Inferior parietal cortex (tissue), 1 donor: Measurements from ENCODE around the gene SUSD6.

ENCODE experiments used
- DNase-seq: peaks from one replicate; pipeline ENCODE4 v3.0.0-alpha.2; 2016; ENCODE audit errors: extremely low spot score

Gene SUSD6

DNA sequence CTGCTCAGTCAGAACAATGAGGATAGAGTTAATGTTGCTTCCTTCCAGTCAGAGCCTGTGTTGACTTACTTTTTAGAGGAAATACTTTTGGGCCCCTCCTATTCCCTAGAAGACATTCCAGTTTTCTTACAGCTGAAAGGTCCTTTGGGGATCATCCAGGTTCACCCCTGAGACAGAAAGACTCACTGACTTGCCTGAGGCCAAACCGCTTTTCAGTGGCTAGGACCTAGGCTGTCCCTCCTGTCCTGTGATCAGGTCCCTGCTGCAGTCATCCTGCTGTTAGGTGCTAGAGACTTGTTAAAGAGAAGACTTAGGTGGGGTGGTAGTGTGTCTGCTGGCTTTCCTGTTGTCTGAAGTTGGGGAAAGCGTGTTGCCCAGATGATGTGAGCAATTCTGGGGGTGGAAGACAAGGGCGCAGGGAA lies 39.6 kb downstream of the SUSD6 start:
- DNase-seq = no peak

DNA sequence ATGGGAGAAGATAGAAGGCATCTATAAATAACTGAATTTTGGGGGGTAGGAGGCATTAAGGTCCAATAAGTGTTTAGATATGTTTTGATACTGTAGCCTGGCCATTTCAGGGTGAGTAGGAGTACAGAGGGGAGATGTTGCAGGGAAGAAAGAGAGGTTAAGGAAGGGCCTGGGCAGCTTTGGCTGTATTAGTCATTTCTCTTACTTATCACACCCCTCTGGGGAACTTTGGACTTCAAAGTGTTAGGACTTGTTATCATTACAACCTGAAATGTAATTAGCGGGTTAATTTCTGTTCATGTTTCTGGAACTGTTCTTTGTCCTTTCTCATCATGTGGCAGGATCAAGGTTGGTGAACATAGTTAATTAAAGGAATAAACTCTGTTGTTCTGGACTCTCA lies 40.3 kb downstream of the SUSD6 start:
- no peak for DNase-seq

DNA sequence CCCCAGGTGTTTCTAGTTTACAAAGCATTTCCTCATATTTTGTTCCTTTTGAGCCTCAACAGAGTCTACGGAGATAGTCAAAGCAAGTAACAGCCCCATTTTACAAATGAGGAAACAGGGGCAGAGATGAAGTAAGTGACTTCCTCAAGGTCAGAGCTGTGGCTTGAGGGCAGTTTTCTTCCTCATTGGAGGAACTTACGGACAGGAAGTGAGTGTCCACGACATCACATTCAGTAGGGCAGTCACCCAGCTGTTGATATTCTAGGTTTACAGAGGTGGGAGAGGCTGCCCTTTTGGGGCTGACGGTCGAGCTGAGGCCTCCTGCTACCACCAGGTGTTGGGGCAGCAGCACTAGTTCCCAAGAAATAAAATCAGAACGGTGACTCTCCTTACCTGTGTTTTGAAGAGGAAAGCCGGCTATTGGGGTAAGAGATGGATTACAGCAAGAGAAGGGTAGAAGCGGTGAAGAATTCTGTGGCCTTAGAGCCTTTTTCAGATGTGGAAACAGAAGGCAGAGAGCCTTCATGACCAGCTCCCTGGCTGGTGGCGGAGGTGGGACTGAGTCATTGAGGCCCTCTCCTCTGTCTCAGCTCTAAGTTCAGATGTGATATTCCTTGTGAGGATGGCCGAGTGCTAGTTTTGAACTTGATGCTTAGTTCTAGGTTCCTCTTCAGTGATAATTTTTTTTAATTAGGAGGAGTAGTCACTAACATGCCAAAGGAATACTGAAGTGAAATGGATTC lies 41.7 kb downstream of the SUSD6 start:
- DNase-seq = no peak

DNA sequence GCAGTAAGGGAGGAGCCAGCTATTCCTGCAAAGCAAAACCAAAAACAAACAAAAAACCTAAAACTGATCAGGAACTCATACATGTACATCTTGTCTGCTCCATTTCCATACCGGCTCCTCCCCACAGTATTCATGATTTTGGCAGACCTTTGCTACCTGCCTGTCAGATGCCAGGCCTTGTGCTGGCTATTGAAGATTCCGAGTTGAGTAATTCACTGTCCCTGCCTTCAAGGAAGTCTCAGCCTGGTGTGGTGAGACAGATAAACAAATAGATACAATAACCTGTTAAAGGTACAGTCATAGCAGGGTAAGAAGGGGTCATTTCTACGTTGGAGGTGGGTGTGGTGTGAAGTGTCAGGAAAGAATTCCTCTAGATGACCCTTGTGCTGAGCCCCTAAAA lies 42.7 kb downstream of the SUSD6 start:
- no peak for DNase-seq

DNA sequence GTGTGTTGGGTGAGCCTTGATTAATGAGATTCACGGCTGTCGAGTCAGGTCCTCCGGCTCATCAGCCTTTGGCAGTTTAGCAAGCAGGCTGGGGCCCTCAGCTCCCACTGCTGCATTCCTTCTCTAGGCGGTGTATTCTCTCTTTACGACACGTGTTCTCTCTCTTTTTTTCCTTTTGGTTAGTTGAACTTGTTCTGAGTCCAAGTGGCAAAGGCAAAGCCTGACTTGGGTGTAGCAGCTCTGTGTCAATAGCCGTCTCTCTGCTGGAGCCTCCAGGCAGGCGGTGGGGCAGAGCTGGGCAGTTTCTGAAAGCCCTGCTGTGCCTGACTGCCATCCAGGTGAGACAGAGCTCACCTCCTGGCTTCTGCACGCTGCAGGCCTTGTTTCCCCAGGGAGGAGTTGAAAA lies 46.6 kb downstream of the SUSD6 start:
- no peak for DNase-seq

DNA sequence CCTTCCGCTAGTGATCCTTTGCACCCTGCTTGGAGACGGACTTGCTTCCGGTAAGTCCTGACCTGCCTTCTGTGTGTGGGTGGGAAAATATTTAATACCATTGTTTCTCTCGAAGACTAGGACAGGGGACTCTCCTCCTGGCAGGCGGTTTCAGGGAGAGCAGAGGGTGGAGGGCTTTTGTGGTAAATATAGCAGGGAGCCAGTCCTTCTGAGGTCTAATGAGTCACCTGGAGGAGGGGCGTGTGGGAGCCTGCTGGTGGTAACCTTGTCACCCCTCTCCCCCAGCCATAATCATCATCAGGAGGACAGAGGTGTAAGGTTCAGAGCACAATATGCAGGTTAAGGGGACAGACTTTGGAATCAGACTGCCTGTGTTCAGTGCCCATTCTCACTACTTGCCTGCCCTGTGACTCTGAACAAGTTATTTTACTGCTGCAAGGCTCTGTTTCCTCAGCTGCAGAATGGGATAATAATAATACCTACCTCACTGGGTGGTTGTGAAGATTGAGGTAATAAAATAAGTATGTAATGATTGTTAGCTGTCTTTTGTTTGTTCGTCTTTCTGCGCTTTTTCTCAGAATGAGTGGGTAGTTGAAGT lies 47.4 kb downstream of the SUSD6 start:
- no peak for DNase-seq

DNA sequence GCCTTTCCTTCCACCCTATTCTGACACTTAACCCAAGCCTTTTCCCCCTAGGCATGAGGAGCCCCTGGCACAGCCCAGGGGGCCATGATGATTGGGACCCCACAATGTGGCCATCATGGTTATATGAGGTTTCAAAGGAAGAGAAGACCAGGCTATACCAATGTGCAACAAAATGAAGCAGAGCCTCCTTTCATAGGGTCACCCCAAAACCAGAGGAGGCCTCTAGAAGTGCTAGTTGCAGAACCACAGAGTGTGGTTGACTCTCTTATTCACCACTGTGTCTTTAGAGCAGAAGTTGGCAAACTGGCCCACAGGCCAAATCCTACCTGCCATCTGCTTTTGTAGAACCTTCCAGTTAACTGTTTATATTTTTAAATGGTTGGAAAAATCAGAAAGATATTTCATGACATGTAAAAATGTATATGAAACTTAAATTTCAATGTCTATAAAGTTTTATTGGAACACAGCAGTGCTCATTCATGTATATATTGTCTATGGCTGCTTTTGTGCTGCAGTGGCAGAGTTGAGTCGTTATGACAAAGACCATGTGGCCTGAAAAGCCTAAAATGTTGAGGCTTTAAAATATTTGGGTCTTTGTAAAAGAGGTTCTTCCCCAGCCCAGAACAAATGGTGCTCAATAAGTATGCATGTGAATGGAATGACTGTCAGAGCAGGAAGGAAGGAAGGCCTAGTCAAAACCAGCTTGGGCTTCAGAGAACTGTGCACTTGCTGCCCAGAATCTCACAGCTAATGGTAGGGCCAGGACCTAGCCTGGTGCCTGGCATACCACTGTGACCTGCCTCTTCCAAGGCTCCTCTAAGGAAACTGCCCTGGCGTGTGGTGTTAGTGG lies 49.2 kb downstream of the SUSD6 start:
- no peak for DNase-seq

DNA sequence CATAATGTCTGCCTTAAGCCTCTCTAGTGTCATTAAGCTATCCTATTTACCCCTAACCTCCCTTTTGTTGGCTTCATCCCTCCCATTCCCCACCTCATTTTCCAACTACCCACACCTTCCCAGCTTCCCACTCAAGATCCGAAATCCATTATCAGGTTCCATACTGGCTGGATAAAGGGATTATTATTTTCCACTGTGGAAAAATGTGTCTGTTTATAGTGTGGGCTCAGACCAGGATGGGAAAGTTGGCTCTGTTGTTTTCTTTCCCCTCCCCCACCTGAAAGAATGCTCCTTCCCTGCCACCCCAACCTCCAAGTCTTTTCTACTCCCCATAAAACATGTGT lies 49.8 kb downstream of the SUSD6 start:
- no peak for DNase-seq

DNA sequence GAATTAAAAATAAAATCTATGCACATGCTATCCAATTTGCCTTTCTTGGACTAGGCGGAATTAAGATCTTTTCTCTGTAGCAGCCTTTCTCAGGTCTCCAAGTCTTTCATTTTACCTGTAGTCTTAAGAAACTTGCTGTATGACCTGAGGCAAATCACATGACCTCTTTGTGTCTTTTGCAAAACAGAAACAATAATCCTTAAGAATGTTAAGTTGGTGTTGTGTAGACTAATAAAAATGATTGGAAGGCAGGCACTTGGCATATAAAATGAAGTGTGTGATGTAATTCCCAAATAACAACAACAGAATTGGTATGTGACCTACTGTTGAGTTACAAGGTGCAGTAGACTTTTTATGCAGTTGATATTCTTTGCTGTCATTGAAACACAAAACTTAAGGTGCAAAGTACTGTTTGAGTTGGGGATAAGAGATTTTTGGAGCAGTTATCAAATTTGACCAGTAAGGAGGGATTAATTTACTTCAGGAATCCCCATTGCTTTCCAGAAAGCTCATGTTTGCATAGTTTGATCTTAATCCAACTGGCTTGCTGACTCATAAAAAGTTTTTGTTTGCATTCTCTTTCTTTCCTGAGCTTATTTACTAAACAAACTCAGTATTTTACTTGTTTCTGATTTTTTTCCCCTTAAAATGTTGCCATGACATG lies 51.4 kb downstream of the SUSD6 start:
- no peak for DNase-seq

DNA sequence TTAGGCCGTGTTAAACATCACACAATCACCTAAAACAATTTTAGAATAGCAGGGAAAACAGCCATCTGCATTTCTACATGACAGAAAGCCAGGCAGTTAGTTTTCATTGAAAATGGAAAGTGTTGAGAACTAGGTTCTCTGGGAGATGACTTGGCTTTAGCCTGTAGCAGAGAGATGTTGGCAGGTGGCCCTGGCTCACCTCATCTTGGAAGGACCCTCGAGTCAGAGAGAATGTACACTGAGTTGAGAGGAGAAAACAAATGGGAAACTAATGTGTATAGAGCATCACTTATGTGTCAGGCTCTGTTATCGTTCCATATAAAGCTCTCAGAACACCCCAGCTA lies 51.9 kb downstream of the SUSD6 start:
- DNase-seq = no peak

DNA sequence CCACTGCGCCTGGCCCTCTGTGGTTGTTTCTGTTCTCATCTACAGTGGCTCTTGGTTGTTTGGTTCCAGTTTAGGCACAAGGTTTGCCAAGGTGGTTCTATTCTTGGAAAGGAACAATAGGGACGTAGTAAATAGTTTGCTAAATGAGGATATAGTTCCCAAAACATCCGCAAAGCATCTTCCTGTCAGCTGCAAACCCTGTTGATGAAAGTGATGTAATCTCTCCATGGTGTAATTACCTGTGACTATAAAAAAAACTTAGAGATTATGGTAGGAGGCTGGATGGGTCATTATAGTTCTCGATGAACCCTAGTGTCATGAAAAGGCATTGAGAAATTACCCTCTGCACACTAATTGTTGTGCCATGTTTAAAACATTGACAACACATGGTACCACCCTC lies 52.9 kb downstream of the SUSD6 start:
- no peak for DNase-seq

DNA sequence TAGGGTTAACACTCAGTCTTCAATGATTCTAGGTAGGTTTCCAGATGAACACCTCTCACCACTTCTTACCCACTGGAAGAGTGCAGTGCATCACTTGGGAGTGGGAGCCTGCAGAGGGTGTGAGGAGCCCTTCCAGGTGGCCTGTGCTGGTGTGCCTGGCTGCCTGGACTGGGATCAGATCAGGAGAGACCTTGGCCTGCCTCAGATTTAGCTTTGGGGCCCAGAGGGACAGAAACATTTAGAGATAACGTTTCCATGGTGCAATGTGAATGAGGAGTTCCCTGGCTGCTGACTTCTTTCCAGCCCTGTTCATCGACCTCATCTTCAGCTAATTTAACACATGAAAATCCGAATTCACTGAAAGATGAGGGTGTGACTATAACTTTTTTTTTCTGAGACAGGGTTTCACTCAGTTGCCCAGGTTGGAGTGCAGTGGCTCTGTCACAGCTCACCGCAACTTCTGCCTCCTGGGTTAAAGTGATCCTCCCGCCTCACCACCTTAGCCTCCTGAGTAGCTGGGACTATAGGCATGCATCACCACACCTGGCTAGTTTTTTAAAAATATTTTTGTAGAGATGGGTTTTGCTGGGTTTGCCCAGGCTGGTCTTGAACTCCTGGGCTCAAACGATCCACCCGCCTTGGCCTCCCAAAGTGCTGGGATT lies 53.6 kb downstream of the SUSD6 start:
- no peak for DNase-seq

DNA sequence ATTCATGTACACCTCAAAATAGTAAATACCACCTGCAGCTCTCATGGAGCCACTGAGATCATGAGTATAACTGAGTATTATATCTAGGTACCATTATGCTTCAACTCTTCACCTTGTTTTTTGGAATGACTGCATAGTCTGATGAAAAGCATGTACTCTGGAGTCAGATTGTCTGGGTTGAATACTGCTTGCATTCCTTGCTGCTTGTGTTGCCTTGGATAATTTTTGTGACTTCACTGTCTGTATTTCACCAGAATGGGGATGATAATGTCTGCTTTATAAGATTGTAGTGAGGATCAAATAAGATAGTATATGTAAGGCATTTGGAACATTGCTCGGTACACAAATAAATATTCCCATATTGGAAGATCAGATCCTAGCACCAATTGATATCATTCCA lies 54.2 kb downstream of the SUSD6 start:
- DNase-seq = no peak

DNA sequence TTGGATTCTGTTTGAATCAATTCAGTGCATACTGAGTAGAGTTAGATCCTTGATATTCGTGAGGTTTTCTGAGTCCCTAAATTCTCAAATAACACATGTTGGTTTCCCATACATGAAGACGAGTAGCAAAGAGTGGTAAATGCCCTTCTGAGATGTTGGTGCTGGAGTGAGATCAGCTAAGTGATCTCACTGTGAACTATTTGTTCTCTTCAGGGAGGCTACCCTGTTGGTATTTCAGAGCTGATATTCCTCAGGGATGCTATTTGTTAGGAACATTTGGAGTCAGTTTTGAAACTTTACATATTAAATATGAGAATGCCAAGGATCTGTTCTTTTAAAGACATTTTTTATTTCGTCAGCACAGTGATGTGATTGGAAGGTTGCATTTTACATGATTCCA lies 54.7 kb downstream of the SUSD6 start:
- DNase-seq = no peak

DNA sequence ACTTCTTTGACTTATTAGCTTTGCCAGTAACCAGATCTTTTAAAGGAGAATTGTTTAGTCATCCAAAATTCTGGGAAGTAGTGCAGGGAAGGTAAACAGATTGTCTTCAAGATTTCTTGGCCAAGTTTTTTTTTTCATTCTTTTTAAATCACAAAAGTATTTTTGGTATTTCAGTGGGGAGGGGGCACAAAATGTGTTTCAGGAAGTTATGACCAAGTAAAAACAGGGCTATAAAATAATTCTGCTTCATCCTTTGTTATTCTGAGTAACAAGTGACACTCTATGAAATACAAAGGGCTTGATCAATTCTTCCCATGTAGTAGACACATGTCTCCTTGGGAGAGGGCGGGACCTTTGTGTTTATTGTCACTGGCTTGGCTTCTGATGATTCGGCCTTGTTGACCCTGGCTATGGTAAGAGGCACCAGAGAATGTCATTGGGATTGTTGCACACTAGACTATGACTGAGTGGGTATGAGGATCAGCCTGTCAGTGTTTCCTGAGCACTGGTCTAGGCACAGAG lies 55.4 kb downstream of the SUSD6 start:
- DNase-seq = no peak

DNA sequence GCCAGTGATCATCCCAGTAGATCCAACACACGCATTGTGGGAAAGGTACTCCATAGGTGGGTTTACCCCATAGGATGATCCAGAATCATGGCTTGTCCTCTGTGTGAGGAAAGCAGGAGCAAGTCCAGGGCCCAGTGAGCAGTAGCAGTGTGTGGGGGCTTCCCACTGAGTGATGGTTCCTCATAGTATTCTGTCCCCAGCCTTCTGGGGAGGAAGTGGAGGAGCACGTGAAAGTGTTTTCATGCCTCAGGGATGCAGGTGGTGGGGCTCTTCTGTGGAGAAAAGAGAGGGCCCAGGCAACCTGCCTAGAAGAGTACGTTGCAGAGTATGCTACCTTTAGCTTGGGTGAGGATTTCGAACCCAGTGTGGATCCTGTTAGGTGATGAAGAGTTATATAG lies 56.5 kb downstream of the SUSD6 start:
- DNase-seq = no peak

DNA sequence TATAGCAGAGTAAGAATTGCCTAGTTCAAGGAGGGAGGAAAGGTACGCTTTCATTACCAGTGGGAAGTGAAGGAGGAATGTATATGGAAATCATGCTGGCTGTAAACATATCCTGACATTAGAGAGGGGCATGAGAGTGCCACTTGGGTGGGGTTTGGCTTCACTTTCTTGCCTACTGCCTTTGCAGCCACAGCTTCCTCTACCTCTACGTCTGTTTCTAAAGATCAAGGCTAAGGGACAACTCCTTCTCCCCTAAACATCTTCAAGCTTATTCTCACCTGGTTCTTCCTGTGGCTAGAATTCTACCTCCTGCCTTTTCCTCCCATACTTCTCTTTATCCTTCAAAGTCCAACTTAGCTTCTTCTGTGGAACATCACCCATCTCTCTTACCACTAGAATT lies 58.0 kb downstream of the SUSD6 start:
- no peak for DNase-seq

DNA sequence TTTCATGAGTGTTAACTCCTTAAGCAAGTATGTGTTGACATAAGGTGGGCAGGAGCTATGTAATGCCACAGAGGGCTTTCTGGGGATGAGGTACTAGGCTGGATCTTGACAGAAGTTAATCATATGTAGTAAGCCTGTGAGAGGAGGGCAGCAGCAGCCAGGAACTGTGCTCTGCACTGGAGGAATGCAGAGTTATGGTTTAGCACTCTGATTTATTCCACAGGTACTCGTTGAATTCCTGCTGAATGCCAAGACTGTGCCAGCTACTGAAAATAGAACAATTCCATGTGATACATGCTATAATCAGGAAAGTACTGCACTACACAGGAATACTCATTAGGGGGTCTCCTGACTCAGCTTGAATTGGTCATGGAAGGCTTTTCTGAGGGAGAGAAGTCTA lies 58.7 kb downstream of the SUSD6 start:
- no peak for DNase-seq

DNA sequence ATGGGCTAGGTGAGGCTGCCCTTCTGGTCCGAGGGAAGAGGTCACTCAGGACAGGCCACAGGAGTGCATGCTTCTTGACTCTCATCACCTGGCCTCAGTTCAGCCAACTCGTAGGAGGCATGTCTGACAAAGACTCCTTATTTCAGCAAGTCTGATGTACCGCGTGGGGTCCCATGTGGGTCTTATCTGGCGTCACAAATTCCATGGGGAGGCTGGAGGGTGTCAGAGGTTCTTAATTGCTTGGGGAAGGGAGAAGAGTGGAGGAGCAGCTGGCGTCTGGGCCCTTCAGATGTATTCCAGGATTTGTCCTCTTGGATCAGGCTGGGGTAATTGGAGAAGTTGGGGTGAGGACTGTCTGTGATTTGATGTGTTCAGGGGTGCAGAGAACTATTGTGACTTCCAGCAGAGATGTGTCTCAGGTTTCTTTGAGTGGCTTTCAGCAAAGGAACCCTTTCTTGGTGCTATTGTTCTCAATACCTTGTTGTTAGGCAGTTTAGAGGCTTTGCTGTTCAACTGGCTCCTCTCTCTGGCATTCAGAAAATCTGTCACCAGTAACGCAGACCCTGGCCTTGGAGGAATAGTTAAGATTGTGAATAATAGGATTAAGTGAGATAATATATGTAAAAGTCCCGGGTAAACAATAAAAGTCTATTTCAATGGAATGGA lies 60.1 kb downstream of the SUSD6 start:
- no peak for DNase-seq

DNA sequence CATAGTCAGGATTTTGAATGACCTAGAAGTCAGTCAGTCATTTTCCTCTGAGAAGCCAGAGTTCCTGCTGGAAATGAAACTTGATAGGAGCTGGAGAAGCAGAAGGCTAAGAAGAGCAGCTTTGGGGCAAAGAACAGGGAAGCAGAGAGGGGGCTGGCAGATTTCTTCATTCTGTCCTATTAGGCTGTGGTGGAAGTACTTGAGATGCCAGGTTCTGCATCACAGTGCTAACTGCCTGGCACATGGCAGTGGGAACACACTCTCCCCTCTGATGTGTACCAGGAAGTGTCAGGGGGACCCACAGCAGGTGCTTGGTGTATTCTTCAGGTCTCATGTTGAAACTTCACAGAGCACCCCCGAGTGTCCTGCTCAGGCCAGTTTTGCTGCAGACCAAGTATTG lies 61.0 kb downstream of the SUSD6 start:
- no peak for DNase-seq

DNA sequence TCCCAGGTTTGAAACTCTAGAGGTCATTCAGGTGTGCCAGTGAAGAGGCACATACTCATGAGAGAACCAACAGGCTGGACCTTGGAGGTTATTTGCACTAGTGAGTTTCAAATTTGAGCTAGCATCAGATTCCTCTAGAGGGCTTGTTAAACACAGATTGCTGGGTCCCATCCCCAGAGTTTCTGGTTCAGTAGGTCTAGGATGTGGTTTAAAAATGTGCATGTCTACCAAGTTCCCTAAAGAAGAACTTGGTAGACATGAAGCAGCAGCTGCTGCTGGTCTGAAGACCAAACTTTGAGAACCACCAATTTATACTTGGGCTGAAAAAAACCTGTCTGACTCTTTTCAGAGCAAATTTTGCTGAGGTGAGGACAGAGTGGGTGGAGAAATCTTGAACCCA lies 61.7 kb downstream of the SUSD6 start:
- DNase-seq = no peak
